Renal cortex interstitium (tissue), 11 donors: Measurements from ENCODE around the gene DOCK1. TPM values are rescaled to one million over a fixed set of nuclear protein-coding genes. Genes with fewer than 3 reads are reported as not detected.

ENCODE experiments used
- DNase-seq, 11 donors: peaks; one replicate each; pipeline ENCODE4 v3.0.0-alpha.2; 2013; ENCODE audit warnings: low read depth in 9 of 11, low spot score in 4 of 11; ENCODE audit errors: extremely low read depth in 1 of 11
- polyA plus RNA-seq, 3 donors: library from polyadenylated mRNA; unstranded; fragments of 120-200 nt; gene quantifications; one replicate each; pipeline ENCODE4 v1.2.1, GENCODE V29; 2013; ENCODE audit not compliant: insufficient read length in 3 of 3

Gene DOCK1
- polyA plus RNA-seq, 3 donors = 62.5 to 69.5 (median 64.8) TPM

GRCh38 chr10:126969310-126969709 lies 64.1 kb downstream of the DOCK1 start:
- no peak for DNase-seq

DNA sequence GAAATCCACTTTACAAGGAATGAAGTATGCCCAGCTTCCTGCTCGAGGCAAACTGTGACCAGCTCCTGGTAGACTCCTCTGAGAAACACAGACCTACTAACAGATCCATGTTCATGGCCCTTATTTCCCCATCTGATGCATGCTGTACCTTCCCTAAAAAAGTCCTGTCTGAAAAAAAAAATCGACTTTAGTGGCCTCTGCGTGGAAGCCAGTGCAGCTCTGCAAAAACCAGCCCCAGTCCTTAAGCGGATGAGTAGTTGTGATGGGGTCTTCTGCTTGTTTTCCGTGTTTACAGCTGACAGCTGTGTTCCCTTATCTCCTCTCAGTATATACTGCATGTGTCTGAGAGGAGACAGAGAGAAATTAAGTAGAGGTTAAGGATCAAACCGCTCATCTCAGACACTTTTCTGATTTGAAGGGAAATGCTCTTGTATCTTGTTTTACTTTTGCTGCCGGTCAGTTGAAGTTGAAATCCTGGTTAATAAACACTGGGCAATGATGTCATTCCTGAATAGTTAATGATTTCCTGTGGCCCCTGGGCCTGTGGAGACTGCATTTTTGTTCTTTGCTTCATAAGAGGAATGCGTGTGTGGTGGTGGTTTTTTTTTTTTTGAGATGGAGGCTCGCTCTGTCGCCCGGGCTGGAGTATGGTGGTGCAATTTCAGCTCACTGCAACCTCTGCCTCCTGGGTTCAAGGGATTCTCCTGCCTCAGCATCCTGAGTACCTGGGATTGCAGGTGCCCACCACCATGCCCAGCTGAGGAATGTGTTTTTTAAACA lies 67.6 kb downstream of the DOCK1 start:
- peak; percentile 57 to 91 (median 72) for DNase-seq

- no peak for DNase-seq
Observed at GRCh38 chr10:126975221-126975620, 70.0 kb downstream of the DOCK1 start.

- DNase-seq = no peak
Observed at GRCh38 chr10:126977216-126977615, 72.0 kb downstream of the DOCK1 start.

- no peak for DNase-seq
Observed at GRCh38 chr10:126979311-126979710, 74.1 kb downstream of the DOCK1 start.

GRCh38 chr10:126993208-126993607 lies 88.0 kb downstream of the DOCK1 start:
- DNase-seq = no peak

GRCh38 chr10:126997801-126998590 lies 92.8 kb downstream of the DOCK1 start:
- DNase-seq = no peak

GRCh38 chr10:127000598-127000997 lies 95.4 kb downstream of the DOCK1 start:
- DNase-seq = no peak

DNA sequence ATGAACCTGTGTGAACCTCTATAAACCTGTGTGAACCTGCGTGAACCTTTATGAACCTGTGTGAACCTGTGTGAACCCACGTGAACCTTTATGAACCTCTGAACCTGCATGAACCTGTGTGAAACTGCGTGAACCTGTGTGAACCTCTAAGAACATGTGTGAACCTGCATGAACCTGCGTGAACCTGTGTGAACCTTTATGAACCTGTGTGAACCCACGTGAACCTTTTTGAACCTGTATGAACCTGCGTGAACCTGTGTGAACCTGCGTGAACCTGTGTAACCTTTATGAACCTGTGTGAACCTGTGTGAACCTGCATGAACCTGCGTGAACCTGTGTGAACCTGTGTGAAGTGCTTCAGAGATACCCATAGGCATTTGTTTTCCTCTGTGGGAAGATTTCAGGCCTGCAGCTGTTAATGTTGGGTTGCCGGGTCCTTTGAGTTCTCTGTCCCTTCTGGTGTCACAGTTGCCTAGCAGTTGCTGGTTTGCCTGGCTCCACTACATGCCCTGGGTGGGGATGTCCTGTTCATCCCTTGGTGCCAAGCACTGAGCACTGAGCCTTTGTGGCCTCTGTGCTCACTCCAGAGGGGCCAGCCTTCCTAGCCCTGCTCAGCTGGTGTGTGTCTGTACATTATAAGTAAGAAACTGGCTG lies 97.9 kb downstream of the DOCK1 start:
- no peak for DNase-seq

DNA sequence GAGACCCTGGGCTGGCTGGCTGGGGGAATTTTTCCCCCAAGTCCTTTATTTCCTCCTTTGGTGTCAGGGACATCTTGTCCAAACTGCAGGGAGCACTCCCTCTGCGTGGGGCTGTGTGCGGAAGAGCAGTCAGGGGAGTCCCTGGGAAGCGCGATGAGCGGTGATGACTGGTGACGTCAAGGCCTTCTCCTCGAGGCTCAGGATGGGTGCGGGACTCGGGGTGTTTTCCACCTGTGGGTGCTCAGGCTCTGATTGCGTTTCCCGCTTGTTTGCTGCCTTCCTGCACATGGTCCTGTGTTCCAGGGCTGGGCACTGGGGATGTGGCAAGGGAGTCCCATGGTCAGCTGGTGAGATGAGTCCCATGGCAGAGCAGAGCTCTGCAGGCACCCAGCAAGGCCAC lies 101.2 kb downstream of the DOCK1 start:
- DNase-seq = no peak

DNA sequence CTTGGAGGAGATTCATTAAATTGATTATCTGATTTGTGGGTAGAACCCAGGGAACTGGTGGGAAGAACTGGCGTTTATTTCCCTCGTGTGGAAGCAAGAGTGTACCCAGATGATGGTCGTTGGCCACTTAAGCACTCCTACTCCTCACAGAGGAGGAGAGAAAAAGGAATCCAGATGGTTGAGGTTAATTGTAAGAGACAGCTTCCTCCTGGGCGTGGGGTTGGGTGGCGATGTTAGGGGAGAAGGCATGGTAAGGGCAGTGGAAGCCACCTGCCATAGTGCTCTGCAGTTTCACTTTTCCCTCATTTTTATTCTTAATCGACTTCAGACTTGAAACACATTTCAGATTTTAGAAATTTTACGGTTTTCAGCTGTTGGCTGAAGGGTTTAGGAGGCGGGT lies 104.1 kb downstream of the DOCK1 start:
- DNase-seq = no peak

DNA sequence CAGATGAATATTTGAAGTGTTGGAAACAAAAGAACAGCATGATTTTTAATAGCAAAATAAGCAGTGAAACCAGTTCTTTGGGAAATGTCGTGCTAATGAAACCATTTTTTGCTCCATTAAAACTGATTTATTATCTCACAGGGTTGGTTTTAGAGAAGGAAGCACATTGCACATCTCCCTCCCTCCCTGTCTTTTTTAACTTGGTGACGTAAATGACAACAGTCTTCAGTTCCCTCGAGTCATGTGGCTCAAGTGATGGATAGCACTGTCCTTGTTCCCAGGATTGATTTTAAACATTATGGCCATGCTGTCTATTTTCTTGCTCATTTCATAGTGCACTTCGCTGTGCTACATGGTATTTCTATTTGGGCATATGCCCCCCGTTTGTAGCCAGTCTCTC lies 105.9 kb downstream of the DOCK1 start:
- no peak for DNase-seq

DNA sequence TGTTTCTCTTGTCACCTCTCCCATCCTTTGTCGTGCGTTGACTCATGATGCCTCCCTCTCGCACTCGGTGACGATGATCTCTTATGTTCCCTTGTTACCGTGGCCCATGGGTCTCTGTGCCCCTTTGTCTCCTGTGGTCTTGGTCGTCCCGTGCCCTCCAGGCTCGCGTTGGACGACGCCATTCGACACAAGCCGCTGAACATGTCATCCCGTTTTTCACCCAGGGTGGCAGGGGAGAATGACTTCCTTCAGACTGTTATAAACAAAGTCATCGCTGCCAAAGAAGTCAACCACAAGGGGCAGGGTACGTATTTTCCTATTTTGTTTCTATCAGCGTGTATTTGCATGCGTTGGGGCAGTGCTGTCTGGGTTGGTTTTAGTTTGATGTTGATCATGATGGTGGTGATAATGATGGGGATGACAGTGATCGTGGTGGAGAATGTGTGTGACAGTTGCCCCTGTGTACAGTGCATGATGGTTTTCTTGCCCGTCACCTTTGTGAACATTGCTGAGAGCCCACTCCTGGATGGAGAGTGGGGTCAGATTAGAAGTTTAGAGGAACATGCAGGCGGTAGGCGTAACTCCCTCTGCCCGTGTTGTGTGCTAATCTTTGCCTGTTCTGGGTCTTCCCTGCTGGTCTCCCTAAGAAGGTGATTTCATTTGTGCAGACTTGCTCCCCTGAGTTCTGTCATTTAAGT lies 107.0 kb downstream of the DOCK1 start:
- DNase-seq = no peak

DNA sequence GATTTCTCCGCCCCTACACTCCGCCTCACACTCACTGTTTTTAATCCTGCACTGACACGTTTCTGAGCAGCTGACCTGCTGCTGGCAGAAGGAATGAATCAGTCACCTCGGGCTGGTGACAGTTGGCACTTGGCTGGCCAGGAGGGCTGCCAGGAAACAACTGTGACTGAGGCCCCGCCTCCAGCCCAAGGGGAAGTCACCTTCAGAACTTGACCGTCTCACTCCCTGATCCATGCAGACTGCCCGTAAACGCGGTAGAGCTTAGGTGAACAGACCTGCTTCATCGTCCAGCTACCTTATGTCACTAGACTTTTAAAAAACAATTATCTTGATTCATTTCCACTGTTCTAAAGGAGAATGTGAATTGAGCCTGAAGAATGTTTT lies 107.5 kb downstream of the DOCK1 start:
- peak in 9 of 11 donors; percentile 17 to 65 (median 38) for DNase-seq

- DNase-seq = peak in 6 of 11 donors; percentile 29 to 39 (median 38)
Observed at GRCh38 chr10:127013211-127013656, 108.0 kb downstream of the DOCK1 start.

GRCh38 chr10:127013691-127014473 lies 108.7 kb downstream of the DOCK1 start:
- DNase-seq = no peak

DNA sequence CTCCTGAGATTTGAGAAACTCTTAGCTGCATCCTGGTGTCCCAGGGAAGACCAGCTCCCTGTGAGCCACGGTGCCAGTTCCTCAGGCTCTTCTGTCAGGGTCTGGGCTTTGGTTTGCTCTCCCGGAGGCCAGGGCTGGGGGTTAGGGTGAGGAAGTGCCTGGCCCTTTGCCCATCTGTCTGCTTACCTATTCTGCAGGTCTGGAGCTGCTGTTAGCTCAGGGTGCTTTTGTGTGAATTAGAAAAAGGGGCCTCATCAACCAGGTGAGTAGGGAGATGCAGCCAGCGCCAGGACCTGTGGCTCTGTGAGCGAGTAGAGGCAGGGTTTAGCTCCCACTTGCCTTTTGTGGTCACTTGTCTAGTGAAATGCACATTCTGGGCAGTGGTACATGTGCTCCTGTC lies 109.4 kb downstream of the DOCK1 start:
- no peak for DNase-seq

DNA sequence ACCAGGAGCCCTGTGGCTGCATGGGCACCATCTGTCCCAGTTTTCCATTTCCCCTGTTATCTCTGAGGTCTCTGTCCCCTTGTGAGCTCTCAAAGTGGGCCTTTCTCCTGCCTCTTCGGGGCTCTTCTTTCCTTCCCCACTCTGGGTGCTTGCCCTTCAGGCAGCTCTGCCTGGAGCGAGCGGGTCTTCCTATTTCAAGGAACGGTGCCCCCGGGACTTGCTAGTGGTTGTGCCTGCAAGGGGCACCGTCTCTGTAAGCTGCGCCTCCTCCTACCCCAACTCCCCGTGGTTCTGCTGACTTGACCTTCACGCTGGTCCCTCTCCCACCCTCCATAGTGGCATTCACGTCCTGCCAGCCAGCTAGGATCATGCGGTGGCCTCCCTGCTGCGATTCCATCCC lies 110.1 kb downstream of the DOCK1 start:
- no peak for DNase-seq

GRCh38 chr10:127016331-127016730 lies 111.1 kb downstream of the DOCK1 start:
- DNase-seq = no peak
